Mesenchymal stem cell (in vitro differentiated cells and primary cell): ENCODE measurements around the gene MTA3.
"Not testable (repeated sequence)": the region's sequence is repeated elsewhere in the genome, so short reads cannot be mapped to it uniquely, and the experiment has no call there.

ENCODE experiments used
- DNase-seq: peaks from one replicate; pipeline ENCODE4 v3.0.0-alpha.2; 2013
- H2AFZ ChIP-seq: one replicate; pipeline ENCODE4 v1.6.1; 2013; ENCODE audit warnings: low read depth, mild to moderate bottlenecking, control low read depth, inconsistent platforms, low read length, moderate library complexity
- H2AK5ac ChIP-seq: 2 replicates; pipeline ENCODE4 v1.6.1; 2013; ENCODE audit warnings: low read length, moderate library complexity, mild to moderate bottlenecking, inconsistent platforms; ENCODE audit not compliant: severe bottlenecking
- H2BK120ac ChIP-seq: one replicate; pipeline ENCODE4 v1.6.1; 2013; ENCODE audit warnings: low read depth, mild to moderate bottlenecking, inconsistent platforms, low read length, moderate library complexity
- H2BK12ac ChIP-seq, 2 experiments: one replicate each; pipeline ENCODE4 v1.6.1; 2013; ENCODE audit warnings: inconsistent platforms in 2 of 2, low read length in 2 of 2, mild to moderate bottlenecking in 2 of 2, moderate library complexity in 2 of 2, control low read depth in 1 of 2
- H2BK15ac ChIP-seq: one replicate; pipeline ENCODE4 v1.6.1; 2013; ENCODE audit warnings: mild to moderate bottlenecking, low read depth, inconsistent platforms; ENCODE audit not compliant: poor library complexity, severe bottlenecking
- H2BK5ac ChIP-seq: 2 replicates; pipeline ENCODE4 v1.6.1; 2013; ENCODE audit warnings: low read depth, mild to moderate bottlenecking, low read length, control low read depth, inconsistent platforms; ENCODE audit not compliant: poor library complexity, severe bottlenecking
- H3K14ac ChIP-seq, 2 experiments: one replicate each; pipeline ENCODE4 v1.6.1; 2013; ENCODE audit warnings: inconsistent platforms in 2 of 2, low read length in 2 of 2, control low read depth in 1 of 2, mild to moderate bottlenecking in 1 of 2, moderate library complexity in 1 of 2
- H3K18ac ChIP-seq, 2 experiments: one replicate each; pipeline ENCODE4 v1.6.1; 2013; ENCODE audit warnings: inconsistent platforms in 2 of 2, low read length in 2 of 2, control low read depth in 1 of 2, low read depth in 1 of 2, mild to moderate bottlenecking in 1 of 2
- H3K23ac ChIP-seq, 2 experiments: one replicate each; pipeline ENCODE4 v1.6.1; 2013; ENCODE audit warnings: inconsistent platforms in 2 of 2, low read length in 2 of 2, mild to moderate bottlenecking in 2 of 2, moderate library complexity in 2 of 2, control low read depth in 1 of 2
- H3K27ac ChIP-seq: 2 replicates; pipeline ENCODE4 v1.5.1; 2013; ENCODE audit warnings: mild to moderate bottlenecking, moderate library complexity, low read length, control low read depth, inconsistent platforms; ENCODE audit not compliant: poor library complexity, severe bottlenecking
- H3K27me3 ChIP-seq, 2 experiments: 2 replicates each; pipeline versions ENCODE4 v1.6.1 to v1.7.0; 2013; ENCODE audit warnings: low read length in 2 of 2, mild to moderate bottlenecking in 2 of 2, moderate library complexity in 2 of 2, control low read depth in 1 of 2, inconsistent platforms in 1 of 2; ENCODE audit not compliant: control insufficient read depth in 1 of 2, insufficient read depth in 1 of 2
- H3K36me3 ChIP-seq, 2 experiments: 2 replicates each; pipeline versions ENCODE4 v1.6.1 to v1.7.0; 2013; ENCODE audit warnings: low read length in 2 of 2, control low read depth in 1 of 2, inconsistent platforms in 1 of 2, low read depth in 1 of 2, mild to moderate bottlenecking in 1 of 2; ENCODE audit not compliant: insufficient read depth in 2 of 2, control insufficient read depth in 1 of 2
- H3K4ac ChIP-seq, 2 experiments: one replicate each; pipeline ENCODE4 v1.6.1; 2013; ENCODE audit warnings: inconsistent platforms in 2 of 2, low read length in 2 of 2, mild to moderate bottlenecking in 2 of 2, moderate library complexity in 2 of 2, control low read depth in 1 of 2, low read depth in 1 of 2
- H3K4me1 ChIP-seq: 2 replicates; pipeline ENCODE4 v1.6.1; 2013; ENCODE audit warnings: low read depth, low read length, control low read depth; ENCODE audit not compliant: control insufficient read depth, insufficient read depth
- H3K4me2 ChIP-seq: 2 replicates; pipeline ENCODE4 v1.6.1; 2013; ENCODE audit warnings: low read length, mild to moderate bottlenecking, inconsistent platforms; ENCODE audit not compliant: poor library complexity, severe bottlenecking
- H3K4me3 ChIP-seq, 2 experiments: 2 replicates each; pipeline versions ENCODE4 v1.5.1 to v1.7.0; 2013; ENCODE audit warnings: low read length in 2 of 2, mild to moderate bottlenecking in 2 of 2, control low read depth in 1 of 2, low read depth in 1 of 2; ENCODE audit not compliant: insufficient read depth in 1 of 2
- H3K79me1 ChIP-seq: replicated peaks from 2 replicates; pipeline ENCODE4 v1.6.1; 2013; ENCODE audit warnings: mild to moderate bottlenecking, control low read depth, low read length, inconsistent platforms; ENCODE audit not compliant: poor library complexity, severe bottlenecking
- H3K9ac ChIP-seq: 2 replicates; pipeline ENCODE4 v1.7.0; 2013; ENCODE audit warnings: mild to moderate bottlenecking, low read length, moderate library complexity
- H3K9me3 ChIP-seq: 2 replicates; pipeline ENCODE4 v1.7.0; 2013; ENCODE audit warnings: mild to moderate bottlenecking, low read length; ENCODE audit not compliant: control insufficient read depth
- H4K8ac ChIP-seq: one replicate; pipeline ENCODE4 v1.6.1; 2013; ENCODE audit warnings: inconsistent platforms, mild to moderate bottlenecking, low read length, moderate library complexity
- H4K91ac ChIP-seq: one replicate; pipeline ENCODE4 v1.6.1; 2013; ENCODE audit warnings: mild to moderate bottlenecking, low read length, inconsistent platforms
- WGBS: methylation state at CpG from one replicate; pipeline ENCODE4 v1.1.7; 2013; ENCODE audit warnings: mixed read lengths; 5-methylcytosine and 5-hydroxymethylcytosine counted together

MTA3 gene

GRCh38 chr2:42638080-42638784 is 69.8 kb downstream of the MTA3 start:
- H2AFZ ChIP-seq: no peak overlapping the region
- H3K9me3 ChIP-seq: no peaks in the 10 kb centered on the region

GRCh38 chr2:42639340-42640077 is 71.1 kb downstream of the MTA3 start:
- Histone ChIP-seq H3K4me1 (no peaks in the 10 kb centered on the region), H2BK5ac (no peak overlapping the region), H2AK5ac (no peak overlapping the region), H3K4me3 (no peak overlapping the region), H3K18ac (no peak overlapping the region), H2AFZ (no peak overlapping the region), H3K79me1 (peaks cover 20% of the 10 kb centered on the region), H3K14ac (no peak overlapping the region), H4K8ac (no peak overlapping the region), H2BK120ac (no peak overlapping the region), H2BK15ac (no peak overlapping the region), H3K36me3 (peaks cover 10 to 12% of the 10 kb centered on the region in 2 experiments), H3K23ac (no peak overlapping the region), H4K91ac (no peak overlapping the region), H3K27ac (no peak overlapping the region), H3K9me3 (no peaks in the 10 kb centered on the region), H3K9ac (peak overlapping the region; percentile 14), H2BK12ac (no peak overlapping the region), H3K4me2 (no peak overlapping the region), H3K4ac (no peak overlapping the region), H3K27me3 (no peaks in the 10 kb centered on the region)
- WGBS: 85% methylated on average over 3 of the region's 5 CpGs
- DNase-seq: no peak

More at GRCh38 chr2:42638080-42638784, 69.8 kb downstream of the MTA3 start:
- no peak overlapping the region for H2BK120ac ChIP-seq
- 90% methylated on average over 6 of the region's 7 CpGs for WGBS
- H3K23ac ChIP-seq: no peak overlapping the region
- H2BK15ac ChIP-seq: no peak overlapping the region
- no peak overlapping the region for H2BK12ac ChIP-seq
- H3K27me3 ChIP-seq: no peaks in the 10 kb centered on the region
- H3K4me2 ChIP-seq: no peak overlapping the region
- H3K4me3 ChIP-seq: no peak overlapping the region
- no peak overlapping the region for H4K8ac ChIP-seq
- no peak overlapping the region for H4K91ac ChIP-seq
- H2AK5ac ChIP-seq: no peak overlapping the region
- no peak overlapping the region for H3K9ac ChIP-seq
- no peak overlapping the region for H3K4ac ChIP-seq
- H3K27ac ChIP-seq: no peak overlapping the region
- no peak overlapping the region for H3K14ac ChIP-seq
- DNase-seq: no peak
- peaks cover 3 to 12% of the 10 kb centered on the region in 2 experiments for H3K36me3 ChIP-seq
- H2BK5ac ChIP-seq: no peak overlapping the region
- H3K18ac ChIP-seq: no peak overlapping the region
- H3K79me1 ChIP-seq: peaks cover 22% of the 10 kb centered on the region
- H3K4me1 ChIP-seq: no peaks in the 10 kb centered on the region

GRCh38 chr2:42640261-42640660 is 71.8 kb downstream of the MTA3 start:
- WGBS: 98% methylated on average over 1 of the region's 1 CpG
- no peak overlapping the region for H2AK5ac ChIP-seq
- H3K4me3 ChIP-seq: no peak overlapping the region
- no peak overlapping the region for H3K9ac ChIP-seq
- no peak overlapping the region for H2BK12ac ChIP-seq
- H4K91ac ChIP-seq: no peak overlapping the region
- DNase-seq: no peak
- H3K4me1 ChIP-seq: no peaks in the 10 kb centered on the region
- H2BK120ac ChIP-seq: no peak overlapping the region
- H2BK15ac ChIP-seq: no peak overlapping the region
- peaks cover 14 to 17% of the 10 kb centered on the region in 2 experiments for H3K36me3 ChIP-seq
- no peaks in the 10 kb centered on the region for H3K9me3 ChIP-seq
- no peaks in the 10 kb centered on the region for H3K27me3 ChIP-seq
- peaks cover 20% of the 10 kb centered on the region for H3K79me1 ChIP-seq
- no peak overlapping the region for H3K23ac ChIP-seq
- no peak overlapping the region for H3K27ac ChIP-seq
- H3K4me2 ChIP-seq: no peak overlapping the region
- H3K14ac ChIP-seq: no peak overlapping the region
- no peak overlapping the region for H3K4ac ChIP-seq
- no peak overlapping the region for H2BK5ac ChIP-seq
- H3K18ac ChIP-seq: no peak overlapping the region
- no peak overlapping the region for H4K8ac ChIP-seq
- no peak overlapping the region for H2AFZ ChIP-seq

GRCh38 chr2:42642371-42642770 is 73.9 kb downstream of the MTA3 start:
- not testable (repeated sequence) for H3K27ac ChIP-seq, H2BK15ac ChIP-seq, H4K8ac ChIP-seq, H2BK5ac ChIP-seq, H3K4me2 ChIP-seq, H3K4me3 ChIP-seq, H3K4me1 ChIP-seq, H3K14ac ChIP-seq, H3K4ac ChIP-seq, H2BK12ac ChIP-seq, H3K18ac ChIP-seq, DNase-seq, H4K91ac ChIP-seq, H3K9ac ChIP-seq, H3K23ac ChIP-seq, H3K27me3 ChIP-seq, H2BK120ac ChIP-seq, H2AK5ac ChIP-seq, H2AFZ ChIP-seq
- WGBS: no CpG with 5 or more reads among the region's 2 CpGs
- peaks cover 13% of the 10 kb centered on the region for H3K79me1 ChIP-seq
- H3K36me3 ChIP-seq: peaks cover 10 to 29% of the 10 kb centered on the region in 2 experiments
- peaks cover 10% of the 10 kb centered on the region for H3K9me3 ChIP-seq
